Motor neuron (in vitro differentiated cells): ENCODE data around the gene TFF1. TPM values are rescaled to one million over a fixed set of nuclear protein-coding genes. Genes with fewer than 3 reads are reported as not detected.
"Not testable (repeated sequence)": the region's sequence is repeated elsewhere in the genome, so short reads cannot be mapped to it uniquely, and the experiment has no call there.

ENCODE experiments used
- ATAC-seq, 8 experiments: fragments of 200-7000 bp; cut with Tn5 transposase; replicated peaks in 6 of 8; 2 replicates each; pipeline ENCODE4 v1.8.0; 2021; ENCODE audit warnings: mild to moderate bottlenecking in 8 of 8, moderate library complexity in 8 of 8
- H3K27ac ChIP-seq, 2 donors: fragments of 250-450 bp; sonication (Bioruptor Pico); 2 replicates each; pipeline ENCODE4 v1.9.0; 2021; ENCODE audit warnings: antibody characterized with exemption in 2 of 2, mild to moderate bottlenecking in 2 of 2, moderate library complexity in 1 of 2
- H3K4me1 ChIP-seq, 2 donors: fragments of 250-450 bp; sonication (Bioruptor Pico); replicated peaks in 1 of 2; 2 replicates each; pipeline ENCODE4 v1.6.1; 2021; ENCODE audit warnings: antibody characterized with exemption in 2 of 2, mild to moderate bottlenecking in 2 of 2, moderate library complexity in 1 of 2
- H3K4me3 ChIP-seq, 5 donors: fragments of 250-450 bp; sonication (Bioruptor Pico); 2 replicates each; pipeline ENCODE4 v1.9.0; 2021; ENCODE audit warnings: antibody characterized with exemption in 5 of 5, mild to moderate bottlenecking in 5 of 5, moderate library complexity in 4 of 5
- WGBS, 10 experiments: fragments of 450-650 bp; shearing (Covaris generic); methylation state at CpG; one replicate each; pipeline ENCODE4 v1.0.0; 2022; 5-methylcytosine and 5-hydroxymethylcytosine counted together
- in situ Hi-C, 9 experiments: fragments of 400-800 bp; cut with MboI; loops; one replicate each; pipeline ENCODE4 v1.15.0; 2021; ENCODE audit warnings: low sequenced_read_pairs in 9 of 9, low pct_unique_long_range_greater_than_20kb in 2 of 9; ENCODE audit not compliant: unreplicated experiment in 9 of 9
- total RNA-seq, 8 experiments: library from RNA; unstranded; fragments of 300-600 nt; gene quantifications; 2 replicates each; pipeline versions ENCODE4 v1.2.3 to v1.2.4, GENCODE V29; 2022

The TFF1 gene
- 1 to 10 TPM in 1 of 8 experiments, not detected in 7; 1.5 TPM for total RNA-seq

DNA sequence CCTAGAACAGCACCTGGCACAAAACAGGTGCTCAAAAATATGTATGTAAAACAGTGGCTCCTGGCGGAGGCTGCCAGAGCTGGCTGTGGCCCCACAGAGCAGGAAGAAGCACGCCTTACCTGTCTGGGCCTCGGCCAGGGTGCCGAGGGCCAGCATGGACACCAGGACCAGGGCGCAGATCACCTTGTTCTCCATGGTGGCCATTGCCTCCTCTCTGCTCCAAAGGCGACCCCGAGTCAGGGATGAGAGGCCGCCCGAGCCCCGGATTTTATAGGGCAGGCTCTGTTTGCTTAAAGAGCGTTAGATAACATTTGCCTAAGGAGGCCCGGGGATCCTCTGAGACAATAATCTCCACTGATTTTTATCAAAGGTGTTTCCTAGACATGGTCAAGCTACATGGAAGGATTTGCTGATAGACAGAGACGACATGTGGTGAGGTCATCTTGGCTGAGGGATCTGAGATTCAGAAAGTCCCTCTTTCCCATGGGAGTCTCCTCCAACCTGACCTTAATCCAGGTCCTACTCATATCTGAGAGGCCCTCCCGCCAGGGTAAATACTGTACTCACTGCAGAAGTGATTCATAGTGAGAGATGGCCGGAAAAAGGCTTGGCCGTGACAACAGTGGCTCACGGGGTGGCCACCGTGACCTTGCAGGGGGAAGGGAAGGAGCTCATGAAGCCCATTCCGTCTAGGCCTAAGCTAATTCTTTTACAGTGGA, at the start of gene TFF1:
TFF1 (minus strand) TSS at position 244 of the 719 bp plus-strand sequence; CDS start at position 204, 40 bp downstream.
- peak within 1 kb of the TSS in 1 of 2 donors; percentile 28 for H3K27ac ChIP-seq
- ATAC-seq, result peak in 5 of 8 experiments; percentile 76 to 91 (median 88)
- peaks cover 0 to 2% of the 10 kb centered on the region in 2 donors for H3K4me1 ChIP-seq
- 54 to 100% (median 80%) methylated on average over 1 to 8 of the region's 19 CpGs; no CpG with 5 or more reads in 1 of the 10 experiments for WGBS, 10 experiments
- in situ Hi-C loops, result loop anchor here in 1 of 9 experiments (25.0 kb wide), 1 partner anchor 96 kb away; no protein-coding TSS in a partner anchor
- H3K4me3 ChIP-seq, result no peak within 1 kb of the TSS

DNA sequence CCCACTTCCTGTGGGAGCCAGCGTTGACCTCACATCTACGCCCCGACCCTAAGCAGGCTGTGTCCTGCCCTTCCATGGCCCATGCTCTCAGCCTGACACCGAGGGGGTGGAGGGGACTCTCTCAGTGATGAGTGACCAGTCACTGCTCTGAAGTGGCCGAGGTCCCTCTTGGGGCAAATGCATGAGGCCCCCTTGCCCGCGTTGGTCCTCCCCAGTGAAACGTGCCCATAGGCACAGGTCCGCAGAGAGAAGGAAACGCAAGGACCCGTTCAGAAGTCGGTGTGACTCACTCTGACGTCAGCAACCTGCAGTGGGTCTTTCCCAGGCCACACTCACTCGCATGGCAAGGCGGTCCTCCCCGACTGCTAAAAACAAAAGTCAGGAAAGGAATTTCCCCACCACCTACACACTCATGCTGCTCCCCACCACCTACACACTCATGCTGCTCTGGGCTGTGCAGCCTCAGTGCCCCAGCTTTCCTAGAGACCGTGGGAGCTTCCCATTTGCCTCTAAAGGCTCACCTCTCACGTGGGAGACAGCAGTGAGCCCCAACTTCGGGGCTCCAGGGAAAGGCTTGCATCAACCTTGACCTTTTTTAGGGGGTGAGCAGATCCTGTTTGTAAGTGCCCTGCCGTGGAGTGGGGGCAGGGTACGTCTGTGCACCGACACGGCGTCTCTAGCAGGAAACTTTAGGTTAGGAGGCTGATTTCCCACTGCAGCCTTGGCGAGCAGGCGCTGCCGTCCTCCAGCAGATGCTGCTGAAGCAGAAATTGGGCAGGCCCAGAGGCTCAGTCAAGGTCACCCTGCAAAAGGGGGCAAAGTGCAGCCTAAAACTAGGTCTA, 48.8 kb upstream of the TFF1 start:
- WGBS, 10 experiments, result 53 to 100% (median 63%) methylated on average over 2 to 20 of the region's 27 CpGs; no CpG with 5 or more reads in 4 of the 10 experiments
- no peaks in the 10 kb centered on the region for H3K4me1 ChIP-seq
- ATAC-seq, result peak in 5 of 8 experiments; percentile 36 to 76 (median 64)
- in situ Hi-C loops, result no loop called here
- H3K27ac ChIP-seq, result no peak overlapping the region
- no peak overlapping the region for H3K4me3 ChIP-seq

DNA sequence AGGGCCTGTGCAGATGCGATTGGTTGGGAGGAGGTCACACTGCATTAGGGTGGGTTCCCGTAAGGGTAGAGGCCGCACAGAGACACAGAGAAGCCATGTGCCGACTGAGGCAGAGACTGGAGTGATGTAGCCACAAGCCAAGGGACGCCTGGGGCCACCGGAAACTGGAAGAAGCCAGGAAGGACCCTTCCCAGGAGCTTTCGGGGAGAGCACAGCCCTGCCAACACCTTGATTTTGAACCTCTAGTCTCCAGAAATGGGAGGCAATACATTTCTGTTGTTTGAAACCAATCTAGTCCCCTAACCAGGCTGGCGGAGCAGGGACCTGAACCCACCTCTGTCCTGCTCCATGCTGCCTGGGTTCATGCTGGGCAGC, 48.2 kb upstream of the TFF1 start:
- WGBS, 10 experiments, result 43 to 90% (median 85%) methylated on average over 1 to 6 of the region's 8 CpGs; no CpG with 5 or more reads in 5 of the 10 experiments
- H3K27ac ChIP-seq, result no peak overlapping the region
- H3K4me3 ChIP-seq, result no peak overlapping the region
- no peaks in the 10 kb centered on the region for H3K4me1 ChIP-seq
- in situ Hi-C loops, result no loop called here
- no peak for ATAC-seq

DNA sequence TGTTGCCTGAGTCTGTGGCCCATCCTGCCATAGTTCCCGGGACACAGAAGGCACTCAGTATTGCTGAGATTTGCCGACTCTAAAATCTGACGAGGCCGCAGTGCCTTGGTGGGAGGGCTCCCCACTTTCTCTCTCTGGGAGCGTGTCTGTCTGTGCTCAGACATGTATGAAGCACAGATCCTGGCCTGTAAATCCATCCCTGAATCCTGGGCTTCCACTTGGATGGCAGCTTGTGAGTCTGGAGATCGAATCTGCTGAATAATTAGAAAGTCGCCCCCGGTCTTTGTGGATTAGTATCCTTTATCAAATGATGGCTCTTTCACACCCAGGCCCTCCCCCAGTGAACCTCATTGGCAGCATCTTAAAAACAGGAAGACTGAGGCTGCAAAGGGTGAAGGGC, 47.7 kb upstream of the TFF1 start:
- WGBS, 10 experiments, result 49 to 92% (median 78%) methylated on average over 2 to 8 of the region's 8 CpGs; no CpG with 5 or more reads in 3 of the 10 experiments
- no peaks in the 10 kb centered on the region for H3K4me1 ChIP-seq
- in situ Hi-C loops, result no loop called here
- no peak overlapping the region for H3K27ac ChIP-seq
- H3K4me3 ChIP-seq, result no peak overlapping the region
- ATAC-seq, result no peak

DNA sequence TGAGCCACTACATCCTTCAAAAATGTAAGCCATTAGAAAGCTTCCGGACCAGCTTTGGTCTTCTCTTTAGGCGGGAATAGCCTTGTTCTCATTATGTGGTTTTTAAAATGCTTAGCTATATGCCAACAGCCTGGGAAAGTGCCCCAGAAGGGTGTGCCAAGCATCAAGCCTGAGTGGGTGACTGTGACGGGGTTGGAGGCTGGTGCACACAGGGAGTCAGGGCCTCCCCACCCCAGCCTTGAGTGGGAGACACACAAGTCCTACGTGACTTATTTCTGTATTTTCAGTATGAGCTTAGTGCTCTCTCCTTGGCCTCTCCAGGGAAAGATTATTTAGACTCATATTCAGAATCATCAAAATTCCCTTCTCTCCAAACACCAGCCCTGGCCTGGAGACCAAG, 47.2 kb upstream of the TFF1 start:
- no peak overlapping the region for H3K27ac ChIP-seq
- ATAC-seq, result no peak
- in situ Hi-C loops, result no loop called here
- H3K4me3 ChIP-seq, result no peak overlapping the region
- 40 to 100% (median 77%) methylated on average over 1 to 3 of the region's 4 CpGs; no CpG with 5 or more reads in 4 of the 10 experiments for WGBS, 10 experiments
- peaks cover 0 to 2% of the 10 kb centered on the region in 2 donors for H3K4me1 ChIP-seq

DNA sequence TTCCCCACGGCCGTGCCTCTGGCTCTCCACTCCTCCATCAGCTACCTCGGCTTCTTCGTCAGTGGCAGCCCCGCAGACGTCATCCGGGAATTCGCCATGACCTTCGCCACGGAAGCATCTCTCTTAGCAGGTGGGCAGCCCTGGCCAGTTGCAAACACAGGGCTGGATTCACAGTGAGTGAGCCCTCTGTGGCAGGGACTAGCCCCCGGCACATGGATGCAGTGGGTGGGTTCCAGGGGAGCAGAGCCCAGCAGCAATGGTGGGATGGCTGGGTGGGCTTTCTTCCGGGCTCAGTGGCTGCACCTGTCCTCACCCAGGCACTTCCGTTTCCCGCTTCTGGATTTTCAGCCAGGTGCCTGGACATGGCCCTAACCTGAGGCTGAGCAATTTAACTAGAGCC, 46.8 kb upstream of the TFF1 start:
- H3K4me1 ChIP-seq, result peaks cover 0 to 3% of the 10 kb centered on the region in 2 donors
- WGBS, 10 experiments, result 0 to 88% (median 37%) methylated on average over 1 to 11 of the region's 14 CpGs; no CpG with 5 or more reads in 6 of the 10 experiments
- in situ Hi-C loops, result no loop called here
- no peak overlapping the region for H3K4me3 ChIP-seq
- ATAC-seq, result no peak
- H3K27ac ChIP-seq, result no peak overlapping the region

DNA sequence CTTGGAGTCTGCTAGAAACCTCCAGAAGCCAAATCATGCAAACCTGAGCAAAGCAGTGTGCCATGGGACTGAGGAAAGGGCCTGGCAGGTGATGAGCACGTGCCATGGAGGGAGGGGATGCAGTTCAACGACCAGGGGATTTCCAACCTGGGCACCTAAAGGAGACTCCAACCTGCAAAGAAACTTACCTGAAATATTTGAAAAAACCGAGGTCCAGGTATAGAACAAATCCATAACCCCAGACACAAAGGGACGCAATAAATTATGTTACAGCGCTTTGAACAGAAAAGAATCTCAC, 46.2 kb upstream of the TFF1 start:
- H3K4me1 ChIP-seq, result peaks cover 0 to 3% of the 10 kb centered on the region in 2 donors
- in situ Hi-C loops, result no loop called here
- 29 to 94% (median 53%) methylated on average over 1 to 3 of the region's 5 CpGs; no CpG with 5 or more reads in 3 of the 10 experiments for WGBS, 10 experiments
- ATAC-seq, result no peak
- H3K27ac ChIP-seq, result no peak overlapping the region
- H3K4me3 ChIP-seq, result no peak overlapping the region

DNA sequence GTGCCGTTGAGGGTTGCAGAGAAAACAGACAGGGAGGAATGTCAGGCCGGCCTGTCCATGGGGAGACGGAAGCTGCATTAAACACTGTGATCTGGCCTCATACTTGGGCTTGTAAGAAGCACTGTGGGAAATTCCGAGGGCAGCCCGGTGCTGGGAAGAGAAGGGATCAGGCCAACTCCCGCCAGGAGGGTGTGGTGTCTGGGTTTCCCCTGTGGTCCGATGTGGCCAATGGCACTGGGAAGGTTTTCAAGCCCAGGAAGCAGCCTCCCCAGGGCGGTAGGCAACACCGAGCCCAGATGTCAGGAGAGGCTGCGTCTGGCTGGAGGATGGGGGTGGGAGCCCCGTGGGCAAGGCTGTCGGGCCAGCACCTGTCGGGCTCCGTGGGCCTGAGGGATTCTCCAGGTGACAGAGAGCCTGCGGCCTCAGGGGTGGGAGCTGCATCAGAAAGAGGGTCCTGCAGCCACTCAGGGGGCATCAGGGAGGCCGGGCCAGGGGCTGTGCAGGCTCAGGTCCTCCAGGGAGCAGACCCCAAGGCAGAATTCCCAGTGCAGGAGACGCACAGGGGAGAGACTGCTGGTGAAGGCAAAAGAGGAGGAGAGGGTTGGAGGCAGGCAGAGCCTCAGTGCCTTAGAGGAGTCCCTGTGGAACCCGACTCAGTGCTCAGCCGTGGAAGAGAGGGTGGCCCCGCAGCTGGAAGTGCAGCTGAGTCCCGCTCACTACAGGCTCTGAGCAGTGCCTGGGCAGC, 45.7 kb upstream of the TFF1 start:
- peaks cover 0 to 3% of the 10 kb centered on the region in 2 donors for H3K4me1 ChIP-seq
- in situ Hi-C loops, result no loop called here
- no peak overlapping the region for H3K4me3 ChIP-seq
- no peak overlapping the region for H3K27ac ChIP-seq
- ATAC-seq, result peak; percentile 9 to 84 (median 34)
- WGBS, 10 experiments, result 6 to 100% (median 82%) methylated on average over 1 to 8 of the region's 21 CpGs; no CpG with 5 or more reads in 4 of the 10 experiments

DNA sequence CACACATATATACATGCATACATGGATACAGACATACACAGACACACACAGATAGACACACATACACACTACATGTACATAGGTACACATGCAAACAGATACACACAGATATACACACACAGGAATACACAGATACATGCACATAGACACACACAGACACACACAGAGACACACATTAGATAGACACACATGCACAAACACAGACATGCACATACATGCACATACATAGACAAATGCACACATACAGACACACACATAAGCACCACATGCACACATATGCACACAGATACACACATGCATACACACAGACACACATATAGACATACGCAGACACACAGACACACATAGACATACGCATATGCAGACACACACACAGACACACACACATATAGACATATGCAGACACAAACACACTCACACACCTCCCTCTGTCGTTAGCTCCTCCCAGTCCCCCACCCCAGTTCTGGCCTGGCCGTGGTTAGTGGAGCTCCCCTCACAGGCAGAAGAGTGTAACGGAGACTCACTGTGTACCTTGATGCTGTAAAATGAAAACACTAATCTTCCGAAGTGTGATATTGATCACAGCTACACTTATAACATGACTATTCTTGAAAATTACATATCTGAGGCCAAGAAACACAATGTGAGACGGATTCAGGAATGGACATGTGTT, 45.0 kb upstream of the TFF1 start:
- Histone ChIP-seq H3K4me3 (no peak overlapping the region), H3K4me1 (peaks cover 0 to 3% of the 10 kb centered on the region in 2 donors), H3K27ac (no peak overlapping the region)
- peak in 7 of 8 experiments; percentile 61 to 81 (median 72) for ATAC-seq
- WGBS, 10 experiments, result 0 to 55% (median 40%) methylated on average over 1 to 5 of the region's 7 CpGs; no CpG with 5 or more reads in 5 of the 10 experiments
- in situ Hi-C loops, result no loop called here

DNA sequence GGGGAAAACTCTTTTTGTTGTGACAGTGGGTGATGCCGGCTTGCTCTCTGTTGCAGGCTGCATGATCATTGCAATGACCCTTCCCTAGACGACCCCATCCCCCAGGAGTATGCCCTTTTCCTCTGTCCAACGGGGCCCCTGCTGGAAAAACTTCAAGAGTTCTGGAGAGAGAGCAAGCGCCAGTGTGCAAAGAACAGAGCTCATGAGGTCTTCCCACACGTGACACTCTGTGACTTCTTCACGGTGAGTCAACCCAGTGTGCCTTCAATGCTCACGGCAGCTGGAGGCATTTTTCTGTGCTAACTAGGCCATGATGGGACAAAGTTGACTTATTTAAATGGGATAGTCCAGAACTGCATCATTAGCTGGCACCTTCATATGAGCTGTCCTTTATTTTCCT, 43.0 kb upstream of the TFF1 start:
- in situ Hi-C loops, result no loop called here
- Histone ChIP-seq H3K4me3 (no peak overlapping the region), H3K27ac (no peak overlapping the region), H3K4me1 (peaks cover 0 to 3% of the 10 kb centered on the region in 2 donors)
- 0 to 90% (median 73%) methylated on average over 1 to 7 of the region's 7 CpGs; no CpG with 5 or more reads in 3 of the 10 experiments for WGBS, 10 experiments
- ATAC-seq, result peak in 1 of 8 experiments; percentile 9

DNA sequence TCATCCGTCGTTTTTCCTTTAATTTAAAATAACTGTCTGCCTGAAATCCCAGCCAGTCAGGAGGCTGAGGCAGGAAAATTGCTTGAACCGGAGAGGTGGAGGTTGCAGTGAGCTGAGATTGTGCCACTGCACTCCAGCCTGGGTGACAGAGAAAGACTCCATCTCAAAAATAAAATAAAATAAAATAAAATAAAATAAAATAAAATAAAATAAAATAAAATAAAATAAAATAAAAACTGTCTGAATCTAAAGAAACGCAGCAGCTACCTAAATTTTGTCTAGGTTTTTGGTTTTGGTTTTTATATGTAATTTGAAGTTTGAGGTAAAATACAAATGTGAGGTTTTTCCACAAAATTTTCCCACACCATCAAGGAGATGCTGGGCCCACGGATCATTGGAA, 42.4 kb upstream of the TFF1 start:
- ATAC-seq, H3K27ac ChIP-seq, H3K4me1 ChIP-seq, in situ Hi-C loops, H3K4me3 ChIP-seq: not testable (repeated sequence)
- 11 to 94% (median 78%) methylated on average over 2 to 5 of the region's 5 CpGs; no CpG with 5 or more reads in 1 of the 10 experiments for WGBS, 10 experiments

DNA sequence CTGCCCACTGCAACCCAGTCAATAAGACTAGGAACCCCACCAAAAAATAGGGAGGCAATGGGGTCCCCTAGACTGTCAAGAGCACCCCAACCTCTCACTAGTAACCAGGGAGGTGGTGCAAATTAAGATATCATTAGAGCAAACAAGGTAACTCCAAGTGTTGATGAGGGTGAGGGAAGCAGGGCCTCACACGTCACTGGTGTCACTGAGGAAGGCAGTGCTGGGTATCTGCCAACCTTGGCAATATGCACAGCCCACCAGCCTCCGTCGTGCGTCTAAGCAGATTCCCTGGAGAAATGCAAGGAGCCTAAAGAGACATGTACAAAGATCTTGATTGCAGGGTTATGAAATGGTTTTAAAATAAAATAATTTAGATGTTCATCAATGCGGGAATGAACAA, 41.1 kb upstream of the TFF1 start:
- no peak for ATAC-seq
- peaks cover 0 to 3% of the 10 kb centered on the region in 2 donors for H3K4me1 ChIP-seq
- H3K4me3 ChIP-seq, result no peak overlapping the region
- no peak overlapping the region for H3K27ac ChIP-seq
- in situ Hi-C loops, result no loop called here
- 0 to 100% (median 80%) methylated on average over 1 to 5 of the region's 5 CpGs; no CpG with 5 or more reads in 2 of the 10 experiments for WGBS, 10 experiments
